Measurements from ENCODE around the gene IGFBP6.

DNA sequence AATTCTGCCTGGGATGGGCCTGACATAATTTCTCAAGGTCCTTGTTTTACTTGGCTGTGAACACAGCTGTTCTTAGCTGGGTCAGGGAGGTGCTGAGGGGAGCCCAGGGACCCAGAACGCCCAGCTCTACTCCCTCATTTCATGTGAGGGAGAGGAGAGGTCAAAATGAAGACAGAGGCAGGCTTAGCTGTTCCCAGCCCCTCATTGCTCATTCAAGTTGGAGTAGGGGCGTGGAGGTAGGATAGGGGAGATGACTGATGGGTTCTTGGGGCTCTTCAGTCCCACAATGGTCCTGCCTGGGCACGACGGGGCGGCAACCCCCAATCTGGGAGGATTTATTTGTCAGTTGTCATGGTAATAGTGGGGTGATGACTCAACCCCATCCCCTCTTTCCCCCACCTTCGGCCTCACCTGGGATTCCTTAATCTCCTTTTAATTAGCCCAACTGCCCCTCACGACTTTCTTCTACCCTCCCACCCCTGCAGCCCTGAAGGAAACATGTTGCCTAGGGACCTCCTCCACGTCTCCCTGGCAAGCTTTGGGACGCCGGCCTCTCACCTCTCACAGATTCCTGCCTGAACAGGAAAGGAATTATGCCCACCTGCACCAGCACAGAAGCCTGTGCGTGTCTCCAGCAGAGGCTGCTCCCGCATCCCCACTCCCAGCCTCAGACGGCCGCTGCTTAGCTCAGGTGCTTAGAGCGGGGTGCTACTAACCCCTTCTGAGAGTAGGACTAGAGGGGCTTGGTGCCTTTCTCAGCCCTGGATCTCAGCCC, 28.5 kb upstream of the IGFBP6 start:
- TF ChIP-seq, protein P1, sequence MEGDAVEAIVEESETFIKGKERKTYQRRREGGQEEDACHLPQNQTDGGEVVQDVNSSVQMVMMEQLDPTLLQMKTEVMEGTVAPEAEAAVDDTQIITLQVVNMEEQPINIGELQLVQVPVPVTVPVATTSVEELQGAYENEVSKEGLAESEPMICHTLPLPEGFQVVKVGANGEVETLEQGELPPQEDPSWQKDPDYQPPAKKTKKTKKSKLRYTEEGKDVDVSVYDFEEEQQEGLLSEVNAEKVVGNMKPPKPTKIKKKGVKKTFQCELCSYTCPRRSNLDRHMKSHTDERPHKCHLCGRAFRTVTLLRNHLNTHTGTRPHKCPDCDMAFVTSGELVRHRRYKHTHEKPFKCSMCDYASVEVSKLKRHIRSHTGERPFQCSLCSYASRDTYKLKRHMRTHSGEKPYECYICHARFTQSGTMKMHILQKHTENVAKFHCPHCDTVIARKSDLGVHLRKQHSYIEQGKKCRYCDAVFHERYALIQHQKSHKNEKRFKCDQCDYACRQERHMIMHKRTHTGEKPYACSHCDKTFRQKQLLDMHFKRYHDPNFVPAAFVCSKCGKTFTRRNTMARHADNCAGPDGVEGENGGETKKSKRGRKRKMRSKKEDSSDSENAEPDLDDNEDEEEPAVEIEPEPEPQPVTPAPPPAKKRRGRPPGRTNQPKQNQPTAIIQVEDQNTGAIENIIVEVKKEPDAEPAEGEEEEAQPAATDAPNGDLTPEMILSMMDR (IDR thresholded peaks at IDR 0.05), result no peak
- no peak for TF ChIP-seq POLR2A (IDR thresholded peaks at IDR 0.05)

Measured in adrenal gland (tissue), 5 donors.